Fibroblast of the aortic adventitia (primary cell): Measurements from ENCODE around the gene SHD. TPM values are rescaled to one million over a fixed set of nuclear protein-coding genes. Genes with fewer than 3 reads are reported as not detected.

Experiments used
- DNase-seq: peaks from one replicate; pipeline ENCODE4 v3.0.0-alpha.2; 2010; ENCODE audit warnings: low read depth
- H3K4me3 ChIP-seq: 2 replicates; pipeline ENCODE4 v1.5.1; 2011; ENCODE audit warnings: low read depth, mild to moderate bottlenecking, control low read depth, low read length, moderate library complexity
- total RNA-seq: library from RNA; depleted of rRNA; stranded (reverse); fragments of >200 nt; gene quantifications from 2 replicates; pipeline ENCODE4 v1.2.3, GENCODE V29; 2012; ENCODE audit warnings: low replicate concordance
- TF ChIP-seq, protein P1 (sequence below): IDR thresholded peaks from 2 replicates; pipeline ENCODE4 v1.5.1; 2011; ENCODE audit warnings: mild to moderate bottlenecking, low read length, control low read depth, inconsistent platforms; ENCODE audit not compliant: insufficient read depth

The SHD gene
- total RNA-seq, 1 donor = not detected

DNA sequence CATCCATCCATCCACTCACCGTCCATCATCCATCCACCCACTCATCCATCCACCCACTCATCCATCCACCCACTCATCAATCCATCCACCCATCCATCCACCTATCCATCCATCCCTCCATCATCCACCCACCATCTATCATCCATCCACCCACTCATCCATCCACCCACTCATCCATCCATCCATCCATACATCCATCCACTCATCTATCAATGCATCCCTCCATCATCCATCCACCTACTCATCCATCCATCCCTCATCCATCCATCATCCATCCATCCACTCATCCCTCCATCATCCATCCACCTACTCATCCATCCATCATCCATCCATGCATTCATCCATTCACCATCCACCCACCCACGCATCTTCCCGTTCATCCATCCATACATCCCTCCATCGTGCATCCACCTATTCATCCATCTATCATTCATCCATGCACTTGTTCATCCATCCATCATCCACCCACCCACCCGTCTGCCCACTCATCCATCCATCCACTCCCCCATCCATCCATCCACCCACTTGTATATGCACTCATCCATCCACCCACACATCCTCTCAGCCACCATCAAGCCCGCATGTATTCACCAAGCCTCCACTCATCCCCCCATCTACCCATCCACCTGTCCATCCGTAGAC, 56.0 kb downstream of the SHD start:
- no peak overlapping the region for H3K4me3 ChIP-seq
- no peak for DNase-seq
- TF ChIP-seq, protein P1, sequence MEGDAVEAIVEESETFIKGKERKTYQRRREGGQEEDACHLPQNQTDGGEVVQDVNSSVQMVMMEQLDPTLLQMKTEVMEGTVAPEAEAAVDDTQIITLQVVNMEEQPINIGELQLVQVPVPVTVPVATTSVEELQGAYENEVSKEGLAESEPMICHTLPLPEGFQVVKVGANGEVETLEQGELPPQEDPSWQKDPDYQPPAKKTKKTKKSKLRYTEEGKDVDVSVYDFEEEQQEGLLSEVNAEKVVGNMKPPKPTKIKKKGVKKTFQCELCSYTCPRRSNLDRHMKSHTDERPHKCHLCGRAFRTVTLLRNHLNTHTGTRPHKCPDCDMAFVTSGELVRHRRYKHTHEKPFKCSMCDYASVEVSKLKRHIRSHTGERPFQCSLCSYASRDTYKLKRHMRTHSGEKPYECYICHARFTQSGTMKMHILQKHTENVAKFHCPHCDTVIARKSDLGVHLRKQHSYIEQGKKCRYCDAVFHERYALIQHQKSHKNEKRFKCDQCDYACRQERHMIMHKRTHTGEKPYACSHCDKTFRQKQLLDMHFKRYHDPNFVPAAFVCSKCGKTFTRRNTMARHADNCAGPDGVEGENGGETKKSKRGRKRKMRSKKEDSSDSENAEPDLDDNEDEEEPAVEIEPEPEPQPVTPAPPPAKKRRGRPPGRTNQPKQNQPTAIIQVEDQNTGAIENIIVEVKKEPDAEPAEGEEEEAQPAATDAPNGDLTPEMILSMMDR = no peak

DNA sequence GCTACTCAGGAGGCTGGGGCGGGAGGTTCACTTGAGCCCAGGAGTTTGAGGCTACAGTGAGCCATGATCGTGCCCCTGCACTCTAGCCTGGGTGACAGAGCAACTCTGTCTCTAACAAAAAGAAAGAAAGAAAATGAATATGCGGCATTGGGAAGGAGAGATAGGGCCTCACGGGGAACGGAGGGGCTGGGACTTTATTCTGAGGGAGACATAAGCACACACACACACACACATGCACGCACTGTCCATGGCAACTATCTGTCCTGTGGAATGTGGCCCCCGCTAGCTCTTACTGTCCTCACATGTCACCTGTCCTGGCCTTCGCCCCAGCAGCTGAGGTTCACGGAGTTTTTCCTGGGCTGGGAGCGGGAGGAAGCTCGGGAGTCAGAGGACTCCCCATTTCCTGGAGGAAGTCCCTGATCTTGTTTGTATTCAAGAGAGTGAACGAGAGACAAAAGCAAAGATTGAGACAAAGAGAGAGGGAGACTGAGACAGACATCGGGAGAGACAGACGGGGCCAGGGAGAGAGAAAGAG, 58.9 kb downstream of the SHD start:
- DNase-seq = peak; percentile 21
- TF ChIP-seq, protein P1 = no peak
- peak overlapping the region; percentile 54 for H3K4me3 ChIP-seq

DNA sequence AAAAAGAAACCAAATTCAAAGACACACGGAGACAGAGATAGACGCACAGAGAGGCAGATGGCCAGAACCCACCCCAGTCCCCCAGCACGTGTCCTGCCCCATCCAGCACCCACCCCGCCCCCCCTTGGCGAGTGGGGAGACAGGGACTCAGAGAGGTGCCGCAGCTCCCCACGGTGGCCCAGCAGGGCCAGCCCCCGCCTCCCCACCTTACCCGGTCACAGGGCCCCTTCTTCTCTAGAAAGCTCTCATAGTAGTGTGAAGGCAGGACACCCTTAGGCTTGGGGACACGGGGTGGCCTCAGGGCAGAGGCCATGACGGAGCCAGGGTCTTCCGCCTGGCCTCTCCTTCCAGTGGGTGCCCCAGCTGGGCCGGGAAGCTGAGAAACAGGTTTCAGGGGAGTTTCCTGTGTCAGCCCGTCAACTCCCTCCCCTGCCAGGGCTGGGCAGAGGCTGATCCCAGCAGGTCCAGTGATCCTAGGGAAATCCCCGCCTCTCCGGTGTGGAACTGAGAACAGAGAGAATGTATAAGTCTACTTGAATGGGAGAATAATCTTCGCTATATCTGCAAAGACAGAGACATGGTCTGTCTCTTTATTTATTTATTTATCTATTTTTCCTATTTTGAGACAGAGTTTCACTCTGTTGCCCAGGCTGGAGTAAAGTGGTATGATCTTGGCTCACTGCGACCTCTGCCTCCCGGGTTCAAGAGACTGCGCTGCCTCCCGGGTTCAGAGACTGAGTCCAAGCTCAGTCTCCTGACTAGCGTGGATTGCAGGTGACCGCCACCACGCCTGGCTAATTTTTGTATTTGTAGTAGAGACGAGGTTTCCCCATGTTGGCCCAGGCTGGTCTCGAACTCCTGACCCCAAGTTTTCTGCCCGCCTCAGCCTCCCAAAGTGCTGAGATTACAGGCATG, 59.6 kb downstream of the SHD start, which contains the start of gene STAP2:
Gene STAP2, minus strand, starts transcription at position 387 of the 915 bp plus-strand sequence. Its CDS starts 74 bp downstream, at position 313.
- TF ChIP-seq, protein P1 = no peak
- H3K4me3 ChIP-seq = peak within 1 kb of the TSS; percentile 54
- no peak for DNase-seq

Other genes with a start within 250 kb of the SHD start
- 23.5 and 31.6 TPM in 2 replicates for gene ZBTB7A, start 212.4 kb upstream of the SHD start, total RNA-seq
- 177 and 215 TPM in 2 replicates for gene MAP2K2, start 155.1 kb upstream of the SHD start, total RNA-seq
- not detected in 2 replicates for gene CREB3L3, start 125.6 kb upstream of the SHD start, total RNA-seq
- gene SIRT6, start 96.7 kb upstream of the SHD start, total RNA-seq = 12.6 and 14.7 TPM in 2 replicates
- 0.99 and 5.1 TPM in 2 replicates for gene ANKRD24, start 96.6 kb upstream of the SHD start, total RNA-seq
- gene EBI3, start 49.7 kb upstream of the SHD start, total RNA-seq = 0.33 TPM in 1 of 2 replicates, not detected in the other
- gene YJU2, start 32.2 kb upstream of the SHD start, total RNA-seq = 16.8 and 17.2 TPM in 2 replicates
- not detected in 2 replicates for gene TMIGD2, start 23.1 kb downstream of the SHD start, total RNA-seq
- gene FSD1, start 25.3 kb downstream of the SHD start, total RNA-seq = 6.3 and 7.5 TPM in 2 replicates
- gene STAP2, start 59.6 kb downstream of the SHD start, total RNA-seq = 1.2 and 7.5 TPM in 2 replicates
- 5.4 and 13.2 TPM in 2 replicates for gene MPND, start 64.3 kb downstream of the SHD start, total RNA-seq
- gene SH3GL1, start 121.3 kb downstream of the SHD start, total RNA-seq = 49.1 and 97.2 TPM in 2 replicates
- gene CHAF1A, start 123.4 kb downstream of the SHD start, total RNA-seq = 8.6 and 25.8 TPM in 2 replicates
- gene UBXN6, start 178.5 kb downstream of the SHD start, total RNA-seq = 87.9 and 126 TPM in 2 replicates
- 41.0 and 69.4 TPM in 2 replicates for gene HDGFL2, start 193.0 kb downstream of the SHD start, total RNA-seq
- gene PLIN4, start 239.2 kb downstream of the SHD start, total RNA-seq = 0.90 and 6.6 TPM in 2 replicates